ENCODE measurements around the gene ARHGEF18.

Gene ARHGEF18

GRCh38 chr19:7394731-7395359 is 46.1 kb downstream of the ARHGEF18 start:
- no peak for TF ChIP-seq CTCF (conservative IDR thresholded peaks at IDR 0.05; ENCODE audit: low read length)
- H3K4me3 ChIP-seq (ENCODE audit: low read length): peak overlapping the region; percentile 86
- DNase-seq (ENCODE audit: low read depth): peak; percentile 85

DNA sequence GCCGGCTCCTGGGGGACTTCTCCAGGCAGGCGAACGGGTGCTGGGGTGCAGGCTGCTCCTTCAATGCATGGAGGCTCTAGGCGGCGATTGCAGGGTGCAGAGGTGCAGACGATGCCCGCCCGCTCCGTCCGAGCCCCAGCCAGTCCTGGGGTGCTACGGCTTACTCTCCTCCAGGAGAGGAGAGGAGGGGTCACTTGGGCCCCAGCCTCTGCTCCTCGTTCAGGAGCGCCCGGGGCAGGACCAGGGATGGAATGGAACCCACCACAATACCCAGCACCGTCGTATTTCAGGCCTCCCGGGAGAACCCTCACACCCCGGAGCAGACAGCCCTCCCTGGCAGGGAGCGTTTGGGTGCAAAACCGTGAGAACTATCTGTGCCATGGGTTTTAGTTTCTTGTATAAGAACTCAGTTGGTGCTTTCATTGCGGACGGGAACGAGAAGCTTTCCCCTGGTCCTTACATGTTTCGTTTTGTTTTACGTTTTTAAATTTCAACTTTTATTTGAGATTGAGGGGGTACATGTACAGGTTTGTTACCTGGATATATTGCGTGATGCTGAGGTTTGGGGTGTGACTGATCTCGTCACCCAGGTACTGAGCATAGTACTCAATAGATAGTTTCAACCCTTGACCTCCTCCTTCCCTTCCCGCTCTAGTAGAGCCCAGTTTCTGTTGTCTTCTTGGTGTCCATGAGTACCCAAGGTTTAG is 46.8 kb downstream of the ARHGEF18 start:
- TF ChIP-seq CTCF (conservative IDR thresholded peaks at IDR 0.05; ENCODE audit: low read length): no peak
- peak overlapping the region; percentile 86 for H3K4me3 ChIP-seq (ENCODE audit: low read length)
- DNase-seq (ENCODE audit: low read depth): peak; percentile 15

GRCh38 chr19:7397687-7398086 is 49.0 kb downstream of the ARHGEF18 start:
- TF ChIP-seq CTCF (conservative IDR thresholded peaks at IDR 0.05; ENCODE audit: low read length): no peak
- peak; percentile 86 for DNase-seq (ENCODE audit: low read depth)
- H3K4me3 ChIP-seq (ENCODE audit: low read length): no peak overlapping the region
